ENCODE measurements around the gene TSPAN15.

DNA sequence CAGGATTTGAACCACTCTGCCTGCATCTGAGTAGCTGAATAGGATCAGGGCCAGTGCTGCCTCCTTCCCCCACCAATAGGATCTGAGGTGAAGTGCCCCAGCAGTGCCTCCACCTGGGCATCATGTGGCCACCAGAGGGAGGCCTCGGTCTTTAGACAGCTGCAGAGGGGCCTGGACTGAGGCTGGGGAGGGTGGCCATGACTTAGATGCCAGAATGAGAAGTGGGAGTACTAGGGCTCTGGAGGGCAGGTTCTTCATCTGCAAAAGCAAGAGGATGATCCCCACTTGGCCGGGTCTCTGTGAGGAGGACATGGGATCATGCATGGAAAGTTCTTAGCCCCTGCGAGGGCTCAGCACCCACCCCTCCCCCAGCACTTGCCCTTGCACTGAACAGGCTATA, 65.1 kb downstream of the TSPAN15 start:
- TF ChIP-seq, protein P1, sequence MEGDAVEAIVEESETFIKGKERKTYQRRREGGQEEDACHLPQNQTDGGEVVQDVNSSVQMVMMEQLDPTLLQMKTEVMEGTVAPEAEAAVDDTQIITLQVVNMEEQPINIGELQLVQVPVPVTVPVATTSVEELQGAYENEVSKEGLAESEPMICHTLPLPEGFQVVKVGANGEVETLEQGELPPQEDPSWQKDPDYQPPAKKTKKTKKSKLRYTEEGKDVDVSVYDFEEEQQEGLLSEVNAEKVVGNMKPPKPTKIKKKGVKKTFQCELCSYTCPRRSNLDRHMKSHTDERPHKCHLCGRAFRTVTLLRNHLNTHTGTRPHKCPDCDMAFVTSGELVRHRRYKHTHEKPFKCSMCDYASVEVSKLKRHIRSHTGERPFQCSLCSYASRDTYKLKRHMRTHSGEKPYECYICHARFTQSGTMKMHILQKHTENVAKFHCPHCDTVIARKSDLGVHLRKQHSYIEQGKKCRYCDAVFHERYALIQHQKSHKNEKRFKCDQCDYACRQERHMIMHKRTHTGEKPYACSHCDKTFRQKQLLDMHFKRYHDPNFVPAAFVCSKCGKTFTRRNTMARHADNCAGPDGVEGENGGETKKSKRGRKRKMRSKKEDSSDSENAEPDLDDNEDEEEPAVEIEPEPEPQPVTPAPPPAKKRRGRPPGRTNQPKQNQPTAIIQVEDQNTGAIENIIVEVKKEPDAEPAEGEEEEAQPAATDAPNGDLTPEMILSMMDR (conservative IDR thresholded peaks at IDR 0.05; ENCODE audit: low read length), result no peak; the same call in 1 of the 2 replicates
- TF ChIP-seq EZH2phosphoT487 (IDR thresholded peaks at IDR 0.05; ENCODE audit: borderline replicate concordance, low read depth, low read length), result no peak
